HG02610 (cell line): ENCODE results near the gene NDRG2.

Experiments used
- ATAC-seq: cut with Tn5 transposase; IDR thresholded peaks from one replicate; pipeline ENCODE4 v1.9.1; 2021; ENCODE audit warnings: mild to moderate bottlenecking, moderate library complexity; ENCODE audit not compliant: unreplicated experiment

NDRG2 gene

DNA sequence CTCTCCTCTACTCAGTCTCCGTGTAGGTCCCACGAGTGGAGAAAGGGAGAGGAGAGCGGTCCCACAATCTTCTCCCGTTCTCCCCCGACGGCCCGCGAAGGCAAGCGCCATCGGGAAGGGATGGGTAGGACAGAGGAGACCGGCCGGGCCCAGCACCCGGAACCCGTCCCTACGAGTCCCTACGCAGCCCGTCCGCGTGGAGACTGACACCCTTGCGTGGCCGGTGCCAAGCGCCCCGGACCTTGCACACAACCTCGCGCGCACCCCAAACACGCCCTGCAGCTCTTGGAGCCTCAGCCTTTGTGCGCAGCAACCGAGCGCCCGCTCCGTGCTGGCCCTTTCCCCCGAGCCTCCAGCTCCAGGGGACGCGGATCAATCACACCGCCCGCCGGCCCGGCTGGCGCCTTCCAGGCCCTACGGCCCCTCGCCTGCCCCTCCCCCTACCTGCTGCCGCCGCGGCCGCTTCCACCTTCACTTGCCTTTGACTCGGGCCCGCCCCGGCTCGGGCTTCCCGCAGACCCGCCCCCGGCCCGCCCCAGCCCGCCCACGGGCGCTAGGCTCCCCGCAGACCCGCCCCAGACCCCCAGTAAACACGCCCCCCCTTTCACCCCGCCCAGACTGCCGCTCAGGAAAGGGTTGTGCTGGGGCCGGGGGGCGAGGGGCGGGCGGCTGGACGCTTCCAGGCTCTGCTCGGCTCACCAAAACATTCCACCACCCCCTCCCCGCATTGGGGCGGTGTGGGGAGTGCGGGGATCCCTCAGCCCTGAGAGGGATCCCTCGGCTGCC lies at the start of gene NDRG2:
TSS of gene NDRG2 (minus strand) at position 477 of the 786 bp plus-strand sequence. CDS start 1,746 bp downstream, outside the sequence.
- ATAC-seq, result no peak

DNA sequence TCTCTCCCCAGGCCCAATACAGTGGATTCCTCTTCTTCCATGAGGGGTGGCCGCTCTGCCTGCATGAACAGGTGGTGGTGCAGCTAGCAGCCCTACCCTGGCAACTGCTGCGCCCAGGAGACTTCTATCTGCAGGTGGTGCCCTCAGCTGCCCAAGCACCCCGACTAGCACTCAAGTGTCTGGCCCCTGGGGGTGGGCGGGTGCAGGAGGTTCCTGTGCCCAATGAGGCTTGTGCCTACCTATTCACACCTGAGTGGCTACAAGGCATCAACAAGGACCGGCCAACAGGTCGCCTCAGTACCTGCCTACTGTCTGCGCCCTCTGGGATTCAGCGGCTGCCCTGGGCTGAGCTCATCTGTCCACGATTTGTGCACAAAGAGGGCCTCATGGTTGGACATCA lies 49.1 kb upstream of the NDRG2 start:
- no peak for ATAC-seq

DNA sequence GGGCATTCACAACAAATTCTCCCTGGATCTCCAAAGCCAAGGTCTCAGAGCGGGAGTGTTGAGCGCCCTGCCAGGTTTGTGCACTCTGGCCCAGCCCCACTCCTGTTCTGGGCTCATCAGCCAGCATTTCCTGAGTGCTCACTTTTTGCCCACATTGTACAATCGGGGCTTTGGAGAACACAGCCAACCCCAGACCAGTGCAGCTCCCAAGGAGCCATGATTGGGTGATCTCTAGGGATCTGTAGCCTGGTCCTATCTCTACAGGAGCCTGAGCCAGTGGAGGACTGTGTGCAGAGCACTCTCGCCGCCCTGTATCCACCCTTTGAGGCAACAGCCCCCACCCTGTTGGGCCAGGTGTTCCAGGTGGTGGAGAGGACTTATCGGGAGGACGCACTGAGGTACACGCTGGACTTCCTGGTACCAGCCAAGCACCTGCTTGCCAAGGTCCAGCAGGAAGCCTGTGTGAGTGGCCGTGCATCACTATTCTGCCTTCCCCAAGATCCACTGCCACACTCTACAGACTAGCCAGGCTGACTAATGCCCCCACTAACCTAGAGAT lies 48.0 kb upstream of the NDRG2 start:
- ATAC-seq, result no peak

DNA sequence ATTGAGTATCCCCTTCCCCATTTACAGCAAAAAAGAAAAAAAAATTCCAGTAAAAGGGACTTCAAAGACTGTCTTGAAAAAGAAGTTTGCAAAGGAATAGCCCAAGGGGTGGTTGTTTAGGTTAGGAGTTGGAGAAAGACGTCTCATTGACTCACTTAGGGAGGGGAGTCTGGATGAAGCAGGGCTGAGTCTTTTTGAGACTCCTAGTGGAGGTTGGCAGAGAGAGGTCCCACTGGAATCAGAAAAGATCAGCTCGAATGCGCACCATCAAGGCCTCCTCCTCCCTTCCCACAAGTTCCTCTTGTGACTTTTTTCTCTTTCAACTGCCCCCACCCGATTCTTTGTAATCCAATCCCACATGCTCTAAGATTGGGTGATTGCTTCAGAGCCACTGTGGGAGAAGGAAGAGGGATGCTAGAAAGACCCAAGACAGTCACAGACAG lies 47.2 kb upstream of the NDRG2 start:
- no peak for ATAC-seq

DNA sequence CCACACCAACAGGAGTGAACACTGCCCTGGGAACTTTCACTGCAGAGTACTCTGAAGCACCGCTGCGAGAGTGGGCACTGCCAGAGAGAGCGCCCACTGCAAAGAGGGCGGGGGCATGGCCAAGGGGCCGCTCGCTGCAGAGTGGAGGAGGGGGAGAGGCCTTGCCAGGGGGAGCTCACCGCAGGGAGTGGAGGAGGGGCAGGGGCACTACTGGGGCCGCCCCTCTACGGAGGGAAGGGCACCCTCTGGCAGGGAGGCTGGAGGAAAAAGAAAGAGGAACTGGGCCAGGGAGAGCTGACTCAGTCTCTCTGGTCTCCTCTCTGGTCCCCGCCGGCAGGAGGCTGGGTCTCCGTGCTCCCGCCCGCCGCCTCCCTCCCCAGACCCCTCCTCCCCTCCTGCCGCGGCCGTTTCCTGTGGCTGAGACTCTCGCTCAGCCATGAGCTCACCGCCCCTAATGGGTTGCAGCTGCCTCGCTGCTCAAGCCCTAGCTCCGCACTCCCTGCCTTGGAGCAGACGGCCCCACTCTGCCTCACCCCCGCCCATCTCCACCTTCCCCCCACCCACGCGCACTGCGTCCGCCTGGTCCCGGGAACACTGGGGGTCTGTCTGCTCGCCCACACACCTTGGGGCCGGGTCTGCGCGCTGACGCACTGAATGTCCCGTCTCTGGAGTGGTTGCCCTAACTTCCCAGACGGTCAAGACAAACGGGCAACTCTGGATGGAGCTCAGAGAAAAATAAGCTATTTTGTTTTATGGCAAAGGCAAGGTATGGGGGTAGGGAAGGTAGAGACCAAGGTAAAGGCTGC lies 46.6 kb upstream of the NDRG2 start:
- peak; percentile 70 for ATAC-seq

DNA sequence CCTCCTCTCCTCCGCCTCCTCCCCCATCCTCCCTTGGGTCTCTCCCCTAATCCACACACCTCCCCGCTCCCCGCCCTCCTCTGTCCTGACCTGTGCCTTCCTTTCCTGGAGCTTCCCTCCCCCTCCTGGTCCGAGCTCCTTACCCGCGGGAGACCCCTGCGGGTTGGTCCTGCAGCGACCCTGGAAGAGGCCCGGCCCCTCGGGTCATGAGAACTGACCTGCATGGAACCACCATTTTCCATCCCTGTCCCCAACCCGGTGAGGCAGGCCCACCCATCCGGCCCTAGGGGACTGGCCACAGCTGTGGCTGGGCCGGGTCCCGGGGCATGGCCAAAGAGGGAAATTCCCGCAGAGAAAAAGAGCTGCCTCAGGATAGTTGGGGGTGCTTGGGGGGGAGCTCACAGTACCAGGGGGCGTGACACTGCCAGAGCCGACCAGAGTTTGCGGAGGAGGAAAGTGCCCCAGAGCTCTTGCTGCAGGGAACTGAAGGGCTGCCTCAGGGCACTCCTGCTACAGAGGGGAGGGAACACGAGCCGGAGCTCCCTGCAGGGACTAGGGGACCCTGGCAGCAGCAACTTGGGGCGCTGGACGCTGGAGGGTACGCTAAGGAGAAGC lies 45.9 kb upstream of the NDRG2 start:
- peak; percentile 12 for ATAC-seq

DNA sequence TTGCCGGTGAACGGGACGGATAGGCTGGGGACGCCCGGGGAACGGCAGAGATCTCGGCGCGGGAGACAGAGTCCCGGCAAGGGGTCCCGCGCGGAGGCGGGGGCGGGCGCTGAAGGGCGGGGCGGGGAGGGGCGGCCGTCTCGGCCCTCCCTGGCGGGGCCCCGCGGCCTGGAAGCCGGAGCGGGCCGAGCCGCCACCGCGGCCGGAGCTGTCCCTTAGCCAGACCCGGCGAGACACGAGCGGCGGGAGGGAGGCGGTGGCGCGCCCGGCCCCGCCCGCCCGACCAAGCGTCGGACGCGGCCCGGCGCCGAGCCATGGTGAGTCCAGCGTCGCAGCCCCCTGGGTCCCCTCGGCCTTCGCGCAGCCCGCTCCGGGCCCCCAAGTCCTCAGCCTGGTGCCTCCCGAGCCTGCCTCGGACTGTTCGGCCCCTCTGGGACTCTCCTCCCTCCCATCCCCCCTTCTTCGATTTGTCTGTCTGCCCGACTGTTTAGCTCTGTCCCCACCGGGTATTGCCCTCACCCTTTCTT lies 45.3 kb upstream of the NDRG2 start, which contains the start of gene ARHGEF40:
TSS of gene ARHGEF40 (plus strand) at position 222 of the 527 bp plus-strand sequence. CDS start at position 315, 93 bp downstream.
- no peak for ATAC-seq

DNA sequence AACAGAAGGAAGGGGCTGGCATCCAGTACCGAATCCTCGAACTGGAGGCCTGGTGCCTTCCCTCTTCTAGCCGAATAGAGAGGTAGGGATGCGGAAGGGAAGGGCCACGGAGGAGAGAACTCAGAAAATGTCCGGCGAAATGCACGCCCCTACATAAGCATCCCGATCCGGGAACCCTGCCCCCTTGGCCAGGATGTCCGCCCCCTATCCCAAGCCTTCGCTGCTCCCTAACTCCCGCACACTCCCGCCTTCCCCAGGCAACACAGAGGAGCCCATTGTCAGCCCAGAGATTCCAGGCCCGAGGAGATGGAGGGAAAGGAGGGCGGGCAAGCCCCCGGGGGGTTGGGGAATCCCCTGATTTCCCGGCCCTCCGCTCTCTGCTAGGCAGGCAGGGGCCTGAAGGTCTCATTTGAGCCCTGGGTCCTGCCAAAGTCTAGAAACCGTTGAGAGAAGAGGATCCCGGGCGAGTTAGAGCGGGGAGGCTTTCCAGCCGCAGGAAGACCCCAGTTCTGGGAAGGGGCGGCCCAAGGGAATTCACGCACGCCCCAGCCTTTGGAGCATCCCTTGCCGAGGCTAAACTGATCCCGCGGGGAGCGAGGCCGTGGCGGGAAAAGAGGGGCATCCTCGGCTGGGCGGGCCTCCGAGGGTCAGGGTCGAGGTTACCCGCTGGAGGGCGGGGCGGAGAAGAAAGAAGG lies 44.7 kb upstream of the NDRG2 start:
- ATAC-seq, result no peak

DNA sequence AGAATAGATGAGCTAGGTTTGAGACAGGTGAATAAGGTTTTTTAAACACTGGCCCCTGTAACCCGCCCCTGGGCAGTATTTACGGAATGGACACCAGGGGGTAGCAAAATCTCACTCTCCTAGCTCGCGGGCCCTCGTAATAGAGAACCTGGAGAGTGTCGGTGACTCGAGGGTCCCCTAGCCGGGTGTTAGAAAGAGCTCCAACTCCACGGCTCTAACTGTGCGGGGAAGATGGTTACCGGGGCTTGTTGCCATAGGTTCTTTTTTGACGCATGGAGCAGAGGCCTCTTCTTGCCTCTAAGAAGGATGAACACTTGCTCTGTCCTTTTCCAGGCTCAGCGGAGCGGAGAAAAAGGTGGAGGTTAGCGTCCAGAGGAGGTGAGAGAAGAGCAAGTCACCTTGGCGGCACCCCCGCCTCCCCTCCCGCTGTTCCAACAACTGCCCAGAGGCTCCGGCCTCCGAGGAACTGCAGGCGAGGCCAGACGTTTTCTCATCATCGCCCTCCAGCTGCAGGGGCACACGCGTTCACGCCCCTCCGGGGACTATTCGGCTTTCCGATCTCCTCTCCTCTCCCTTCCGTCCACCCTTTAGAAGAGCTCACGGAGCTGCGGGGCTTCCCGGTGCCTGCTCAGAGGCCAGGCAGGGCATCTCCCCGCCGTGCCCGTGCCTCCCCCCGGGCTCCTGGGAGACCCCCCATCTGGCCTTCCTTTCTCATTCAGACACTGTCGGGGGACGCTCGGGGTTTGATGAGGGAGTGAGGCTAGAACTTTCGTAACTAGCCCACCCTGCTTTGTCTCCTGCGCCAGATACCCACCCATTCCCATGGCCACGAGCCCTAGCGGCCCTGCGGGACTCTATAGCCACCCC lies 43.9 kb upstream of the NDRG2 start:
- no peak for ATAC-seq

DNA sequence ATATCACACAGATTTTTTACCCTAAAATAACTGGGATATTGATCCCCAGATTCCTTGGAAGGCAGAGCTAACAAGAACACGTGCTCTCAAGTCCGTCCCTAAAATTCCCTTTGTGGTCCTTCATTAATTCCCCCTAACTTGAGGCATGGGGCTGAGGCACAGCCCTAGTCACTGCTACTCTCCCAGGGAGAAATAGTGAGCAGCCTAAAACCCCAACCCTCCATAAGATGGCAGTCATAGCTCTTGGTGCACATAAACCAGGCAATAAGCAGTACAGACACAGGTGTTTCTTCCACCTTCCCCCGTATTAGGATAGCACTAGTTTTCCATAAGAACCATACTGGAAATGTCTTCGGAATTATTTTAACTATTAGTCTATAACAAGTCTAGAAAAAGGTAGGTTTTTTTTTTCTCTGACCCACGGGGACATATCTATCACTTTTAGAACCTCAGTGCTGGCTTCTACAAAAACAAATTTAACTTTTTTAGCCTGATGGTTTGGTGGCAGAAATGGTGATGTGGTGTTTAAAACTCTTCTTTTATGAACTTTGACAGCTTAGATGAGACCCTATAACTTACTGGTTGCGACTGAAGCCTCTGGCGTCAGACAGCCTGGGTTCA lies 42.1 kb upstream of the NDRG2 start:
- ATAC-seq, result no peak

DNA sequence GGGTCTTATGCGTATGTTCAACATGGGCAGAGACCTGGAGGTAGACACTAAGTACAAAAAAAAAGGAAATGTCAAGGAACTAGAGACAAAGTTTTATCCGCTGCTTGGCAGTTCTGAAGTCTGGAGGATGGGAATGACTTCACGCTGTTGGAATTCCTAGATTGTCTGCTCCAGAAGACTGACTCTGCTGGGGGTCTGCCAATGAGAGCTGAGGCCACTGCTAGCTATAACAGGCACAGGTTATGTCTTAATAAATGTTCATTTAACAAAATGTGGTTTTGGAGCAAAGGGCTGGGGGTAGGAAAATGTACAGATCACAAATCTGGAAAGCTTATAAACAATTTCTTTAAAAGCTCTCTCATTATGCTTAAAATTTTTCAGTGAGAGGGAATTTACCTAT lies 38.6 kb upstream of the NDRG2 start:
- no peak for ATAC-seq

DNA sequence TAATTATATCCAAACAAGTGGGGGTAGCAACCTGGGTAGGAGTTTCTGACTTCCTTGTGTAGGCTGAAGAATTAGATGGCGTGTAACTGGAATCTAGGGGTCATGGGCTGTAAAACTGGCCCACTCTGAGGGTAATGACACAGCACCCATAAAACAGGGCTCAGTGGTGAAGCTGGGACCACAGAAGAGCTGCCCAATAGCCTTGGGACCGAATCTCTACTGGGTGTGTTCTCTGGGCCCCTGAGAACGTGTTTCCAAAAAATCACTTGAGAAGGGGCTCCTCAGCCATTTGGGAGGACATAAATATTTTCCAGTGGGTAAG lies 36.4 kb upstream of the NDRG2 start:
- no peak for ATAC-seq

DNA sequence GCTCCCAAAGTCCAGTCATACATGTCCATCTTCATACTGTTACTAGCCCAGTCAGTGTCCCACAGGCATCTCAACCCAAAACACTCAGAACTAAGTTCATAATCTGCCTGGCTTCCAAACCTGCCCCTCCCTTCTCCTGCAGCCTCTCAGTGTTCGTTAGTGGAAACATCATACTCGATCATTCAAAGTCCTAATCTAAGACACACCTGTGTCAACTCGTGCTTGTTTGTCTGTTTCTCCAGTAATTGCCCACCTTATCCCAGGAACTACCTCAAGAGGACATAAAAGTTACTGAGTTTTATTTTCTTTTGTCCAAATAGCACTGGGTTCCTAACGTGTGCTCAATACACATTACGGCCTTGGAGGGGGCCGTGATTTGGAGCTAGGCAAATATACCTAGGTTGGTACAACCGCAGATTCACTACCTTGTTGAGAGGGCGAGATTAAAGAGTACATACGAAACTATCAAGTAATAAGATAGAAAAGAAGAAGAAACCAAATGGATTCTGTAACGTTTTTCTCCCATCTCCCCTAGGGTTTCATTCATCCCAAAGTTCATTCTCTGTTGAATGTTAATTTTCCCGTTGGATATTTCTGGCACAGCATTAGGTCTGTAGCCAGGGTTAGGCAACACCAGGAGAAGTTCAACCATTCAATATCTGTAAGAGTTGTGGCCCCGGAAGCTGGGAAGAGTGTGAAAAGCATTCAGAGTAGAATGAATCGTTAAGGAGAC lies 35.9 kb upstream of the NDRG2 start:
- ATAC-seq, result no peak

DNA sequence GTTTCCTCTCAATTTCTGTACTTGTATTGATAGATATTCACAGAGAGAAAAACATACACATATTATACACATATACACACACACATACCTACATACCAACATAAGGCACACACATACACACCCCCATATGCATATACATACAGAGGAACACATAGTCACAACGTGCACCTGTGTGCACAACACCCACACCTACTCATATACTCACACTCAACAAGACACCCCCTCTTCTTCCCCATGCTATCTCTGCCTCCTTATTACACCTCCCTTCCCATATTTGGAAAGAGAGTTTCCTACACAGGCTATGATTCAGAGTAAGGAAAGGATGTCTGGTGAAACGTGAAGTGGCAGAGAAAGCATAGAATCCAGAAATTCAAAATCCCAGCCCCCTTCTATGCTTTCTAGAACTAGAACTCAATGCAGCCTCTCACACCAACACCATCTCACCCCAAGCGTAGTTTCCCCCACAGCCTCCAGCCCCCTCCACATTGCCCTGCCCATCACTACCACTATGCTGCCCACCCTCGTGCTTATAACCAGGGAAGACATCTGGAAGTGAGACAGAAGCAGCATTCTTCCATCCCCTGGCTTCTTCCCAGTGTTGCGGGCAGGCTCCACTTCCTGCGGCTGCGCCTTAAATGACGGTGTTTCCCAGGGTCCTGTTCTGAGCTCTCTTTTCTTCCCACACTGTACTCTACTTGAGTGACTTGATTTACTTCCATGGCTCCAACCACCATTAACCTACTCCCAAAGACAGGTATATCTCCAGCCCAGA lies 35.2 kb upstream of the NDRG2 start:
- no peak for ATAC-seq

DNA sequence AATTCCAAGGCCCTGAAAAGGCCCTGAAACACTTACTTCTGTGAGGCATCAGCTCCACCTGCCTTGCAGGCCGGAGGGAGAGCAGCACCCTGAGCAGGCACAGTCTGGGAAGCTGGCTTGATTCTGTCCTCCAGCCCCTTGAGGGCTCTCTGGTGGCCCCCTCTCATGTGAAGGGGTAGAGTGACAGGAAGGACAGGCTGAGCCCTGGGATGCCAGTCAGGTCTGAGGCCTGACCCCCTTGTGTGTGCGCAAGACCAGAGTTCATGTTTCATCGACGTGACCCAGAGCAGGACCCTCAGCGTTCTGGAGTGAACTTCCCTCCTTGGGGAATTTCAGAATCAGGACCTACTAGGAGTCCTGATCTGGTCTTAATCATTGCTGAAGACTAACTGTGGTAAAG lies 34.0 kb upstream of the NDRG2 start:
- no peak for ATAC-seq

DNA sequence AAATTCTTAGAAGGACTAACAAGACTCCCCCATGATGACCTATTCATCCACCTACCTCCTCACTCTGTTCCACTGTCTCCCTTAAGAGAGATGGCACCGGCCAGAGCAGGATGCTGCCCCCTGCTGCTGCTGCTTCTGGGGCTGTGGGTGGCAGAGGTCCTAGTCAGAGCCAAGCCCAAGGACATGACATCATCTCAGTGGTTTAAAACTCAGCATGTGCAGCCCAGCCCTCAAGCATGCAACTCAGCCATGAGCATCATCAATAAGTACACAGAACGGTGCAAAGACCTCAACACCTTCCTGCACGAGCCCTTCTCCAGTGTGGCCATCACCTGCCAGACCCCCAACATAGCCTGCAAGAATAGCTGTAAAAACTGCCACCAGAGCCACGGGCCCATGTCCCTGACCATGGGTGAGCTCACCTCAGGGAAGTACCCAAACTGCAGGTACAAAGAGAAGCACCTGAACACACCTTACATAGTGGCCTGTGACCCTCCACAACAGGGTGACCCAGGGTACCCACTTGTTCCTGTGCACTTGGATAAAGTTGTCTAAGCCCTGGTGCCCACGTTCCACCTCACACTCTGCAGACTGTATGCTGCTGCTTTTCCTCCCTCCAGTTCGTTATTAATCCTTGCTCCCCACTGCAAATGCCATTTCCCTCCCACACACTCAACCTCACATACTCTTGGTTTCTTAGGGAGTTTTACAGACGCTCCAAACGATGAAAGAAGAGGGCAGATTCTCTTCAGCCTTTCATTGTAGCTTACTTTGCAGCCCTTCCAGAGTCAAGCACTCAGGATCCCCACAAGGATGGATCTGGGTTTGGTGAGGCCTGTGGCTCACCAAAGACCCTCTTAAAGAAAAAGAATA lies 33.2 kb upstream of the NDRG2 start, which contains the start of gene RNASE8:
TSS of gene RNASE8 (plus strand) at position 20 of the 873 bp plus-strand sequence. CDS start at position 91, 71 bp downstream.
- ATAC-seq, result no peak
